ENCODE results near the gene MCC. TPM values are rescaled to one million over a fixed set of nuclear protein-coding genes. Genes with fewer than 3 reads are reported as not detected.

Gene MCC
- total RNA-seq, 2 donors from 2014 or later = 7.5 to 9.9 TPM

- DNase-seq (no peak), ATAC-seq (no peak)
- no peaks in the 10 kb centered on the region for H3K36me3 ChIP-seq (replicated peaks in 1 of 2; ENCODE audit: insufficient read depth in 1 of 2, low read depth in 2 of 2)
- no peak overlapping the region for H3K4me3 ChIP-seq
- TF ChIP-seq CTCF (IDR thresholded peaks at IDR 0.05) = no peak
- no peaks in the 10 kb centered on the region for H3K27me3 ChIP-seq
- WGBS, 2 donors = 76 to 79% methylated on average over 4 of the region's 4 CpGs
- no peak overlapping the region for H3K27ac ChIP-seq
- no peaks in the 10 kb centered on the region for H3K9me3 ChIP-seq
- no peaks in the 10 kb centered on the region for H3K4me1 ChIP-seq
- intact Hi-C loops (cut with DNase I) = no loop called here
Measured at GRCh38 chr5:113036321-113036720, 451.9 kb downstream of the MCC start.

GRCh38 chr5:113035096-113035495 is 453.2 kb downstream of the MCC start:
- Histone ChIP-seq H3K27me3 (no peaks in the 10 kb centered on the region), H3K36me3 (replicated peaks in 1 of 2; ENCODE audit: insufficient read depth in 1 of 2, low read depth in 2 of 2) (no peaks in the 10 kb centered on the region), H3K27ac (no peak overlapping the region), H3K9me3 (no peaks in the 10 kb centered on the region), H3K4me1 (no peaks in the 10 kb centered on the region), H3K4me3 (no peak overlapping the region)
- intact Hi-C loops (cut with DNase I) = no loop called here
- no peak for DNase-seq
- 87 to 94% methylated on average over 1 of the region's 1 CpG for whole genome bisulfite sequencing, 2 donors
- no peak for TF ChIP-seq CTCF (IDR thresholded peaks at IDR 0.05)
- TF ChIP-seq POLR2A (IDR thresholded peaks at IDR 0.05) = no peak
- no peak for ATAC-seq

GRCh38 chr5:113034182-113034773 is 454.0 kb downstream of the MCC start:
- ATAC-seq = no peak

GRCh38 chr5:113031557-113031956 is 456.7 kb downstream of the MCC start:
- no peak overlapping the region for H3K4me3 ChIP-seq
- TF ChIP-seq POLR2A (IDR thresholded peaks at IDR 0.05) (no peak), CTCF (IDR thresholded peaks at IDR 0.05) (no peak)
- H3K36me3 ChIP-seq (replicated peaks in 1 of 2; ENCODE audit: insufficient read depth in 1 of 2, low read depth in 2 of 2) = peaks cover 0 to 1% of the 10 kb centered on the region in 2 donors
- WGBS, 2 donors = 83 to 95% methylated on average over 2 of the region's 2 CpGs
- no peak for ATAC-seq
- intact Hi-C loops (cut with DNase I) = no loop called here
- H3K9me3 ChIP-seq = no peaks in the 10 kb centered on the region
- no peaks in the 10 kb centered on the region for H3K4me1 ChIP-seq
- H3K27ac ChIP-seq = no peak overlapping the region
- DNase-seq = no peak
- H3K27me3 ChIP-seq = no peaks in the 10 kb centered on the region

More at GRCh38 chr5:113034182-113034773, 454.0 kb downstream of the MCC start:
- TF ChIP-seq POLR2A (IDR thresholded peaks at IDR 0.05) (no peak), CTCF (IDR thresholded peaks at IDR 0.05) (no peak)
- intact Hi-C loops (cut with DNase I) = no loop called here
- 88 to 91% methylated on average over 13 of the region's 13 CpGs for WGBS, 2 donors
- H3K27ac ChIP-seq = no peak overlapping the region
- no peaks in the 10 kb centered on the region for H3K4me1 ChIP-seq
- H3K36me3 ChIP-seq (replicated peaks in 1 of 2; ENCODE audit: insufficient read depth in 1 of 2, low read depth in 2 of 2) = no peaks in the 10 kb centered on the region
- H3K4me3 ChIP-seq = no peak overlapping the region
- no peak for DNase-seq
- no peaks in the 10 kb centered on the region for H3K9me3 ChIP-seq
- H3K27me3 ChIP-seq = no peaks in the 10 kb centered on the region

- no peak overlapping the region for H3K27ac ChIP-seq
- H3K4me3 ChIP-seq = no peak overlapping the region
- TF ChIP-seq CTCF (IDR thresholded peaks at IDR 0.05) (no peak), POLR2A (IDR thresholded peaks at IDR 0.05) (no peak)
- H3K36me3 ChIP-seq (replicated peaks in 1 of 2; ENCODE audit: insufficient read depth in 1 of 2, low read depth in 2 of 2) = peaks cover 0 to 1% of the 10 kb centered on the region in 2 donors
- ATAC-seq (no peak), DNase-seq (no peak)
- no peaks in the 10 kb centered on the region for H3K4me1 ChIP-seq
- 72 to 73% methylated on average over 8 of the region's 8 CpGs for WGBS, 2 donors
- H3K9me3 ChIP-seq = no peaks in the 10 kb centered on the region
- intact Hi-C loops (cut with DNase I) = no loop called here
- no peaks in the 10 kb centered on the region for H3K27me3 ChIP-seq
Measured at GRCh38 chr5:113031104-113031503, 457.1 kb downstream of the MCC start.
